ENCODE data around the gene SPTB. TPM values are rescaled to one million over a fixed set of nuclear protein-coding genes. Genes with fewer than 3 reads are reported as not detected.

SPTB gene
- total RNA-seq, 1 donor from 2014 or later: 0.98 TPM

GRCh38 chr14:64734990-64735389 is 144.7 kb downstream of the SPTB start:
- TF ChIP-seq POLR2AphosphoS5 (IDR thresholded peaks at IDR 0.05; ENCODE audit: insufficient read depth in 1 of 2, low read depth in 1 of 2): no peak
- no peak for TF ChIP-seq CTCF (IDR thresholded peaks at IDR 0.05)
- no peak for TF ChIP-seq POLR2A (IDR thresholded peaks at IDR 0.05)
- Histone ChIP-seq H3K27me3 (no peaks in the 10 kb centered on the region), H3K4me3 (no peak overlapping the region), H3K4me1 (no peaks in the 10 kb centered on the region), H3K27ac (no peak overlapping the region), H3K36me3 (peaks cover 0 to 53% of the 10 kb centered on the region in 2 donors), H3K9me3 (no peaks in the 10 kb centered on the region)
- intact Hi-C loops (cut with DNase I): no loop called here
- DNase-seq (ENCODE audit: extremely low spot score in 2 of 2): no peak

- H3K4me1 ChIP-seq: no peaks in the 10 kb centered on the region
- H3K9me3 ChIP-seq: no peaks in the 10 kb centered on the region
- H3K36me3 ChIP-seq: peaks cover 0 to 46% of the 10 kb centered on the region in 2 donors
- H3K27me3 ChIP-seq: no peaks in the 10 kb centered on the region
- intact Hi-C loops (cut with DNase I): no loop called here
- TF ChIP-seq CTCF (IDR thresholded peaks at IDR 0.05) (no peak), POLR2A (IDR thresholded peaks at IDR 0.05) (no peak)
- H3K4me3 ChIP-seq: no peak overlapping the region
- no peak overlapping the region for H3K27ac ChIP-seq
- DNase-seq (ENCODE audit: extremely low spot score in 2 of 2): no peak
Observed at GRCh38 chr14:64733899-64734298, 145.8 kb downstream of the SPTB start.

- TF ChIP-seq CTCF (IDR thresholded peaks at IDR 0.05) (no peak), POLR2AphosphoS5 (IDR thresholded peaks at IDR 0.05; ENCODE audit: insufficient read depth in 1 of 2, low read depth in 1 of 2) (no peak), POLR2A (IDR thresholded peaks at IDR 0.05) (no peak)
- H3K9me3 ChIP-seq: no peaks in the 10 kb centered on the region
- no peak overlapping the region for H3K27ac ChIP-seq
- H3K4me3 ChIP-seq: no peak overlapping the region
- H3K36me3 ChIP-seq: peaks cover 0 to 41% of the 10 kb centered on the region in 2 donors
- intact Hi-C loops (cut with DNase I): no loop called here
- H3K27me3 ChIP-seq: no peaks in the 10 kb centered on the region
- H3K4me1 ChIP-seq: no peaks in the 10 kb centered on the region
- DNase-seq (ENCODE audit: extremely low spot score in 2 of 2): no peak
Observed at GRCh38 chr14:64733321-64733720, 146.4 kb downstream of the SPTB start.

- no peaks in the 10 kb centered on the region for H3K4me1 ChIP-seq
- peaks cover 0 to 34% of the 10 kb centered on the region in 2 donors for H3K36me3 ChIP-seq
- no peaks in the 10 kb centered on the region for H3K27me3 ChIP-seq
- no peak for DNase-seq (ENCODE audit: extremely low spot score in 2 of 2)
- H3K9me3 ChIP-seq: no peaks in the 10 kb centered on the region
- no peak overlapping the region for H3K27ac ChIP-seq
- TF ChIP-seq POLR2A (IDR thresholded peaks at IDR 0.05) (no peak), CTCF (IDR thresholded peaks at IDR 0.05) (no peak), POLR2AphosphoS5 (IDR thresholded peaks at IDR 0.05; ENCODE audit: insufficient read depth in 1 of 2, low read depth in 1 of 2) (no peak)
- no peak overlapping the region for H3K4me3 ChIP-seq
- intact Hi-C loops (cut with DNase I): no loop called here
Observed at GRCh38 chr14:64732536-64733120, 147.1 kb downstream of the SPTB start.

GRCh38 chr14:64732066-64732465 is 147.6 kb downstream of the SPTB start:
- H3K4me1 ChIP-seq: peaks cover under 1% of the 10 kb centered on the region
- H3K27me3 ChIP-seq: no peaks in the 10 kb centered on the region
- intact Hi-C loops (cut with DNase I): no loop called here
- no peak overlapping the region for H3K27ac ChIP-seq
- no peak overlapping the region for H3K4me3 ChIP-seq
- H3K36me3 ChIP-seq: peaks cover 0 to 28% of the 10 kb centered on the region in 2 donors
- TF ChIP-seq CTCF (IDR thresholded peaks at IDR 0.05) (no peak), POLR2A (IDR thresholded peaks at IDR 0.05) (no peak), POLR2AphosphoS5 (IDR thresholded peaks at IDR 0.05; ENCODE audit: insufficient read depth in 1 of 2, low read depth in 1 of 2) (no peak)
- no peak for DNase-seq (ENCODE audit: extremely low spot score in 2 of 2)
- H3K9me3 ChIP-seq: no peaks in the 10 kb centered on the region
